Ovary (tissue), 3 donors: ENCODE data around the gene TSC22D4.

Source experiments
- POLR2A ChIP-seq: fragments of 450-650 bp; IDR thresholded peaks from one replicate; pipeline ENCODE4 v1.6.1; 2017; ENCODE audit warnings: antibody characterized with exemption, mild to moderate bottlenecking, moderate library complexity
- TF ChIP-seq, protein P1 (sequence below), 3 donors: fragments of 450-650 bp in 2 of 3; fragments of 200-600 bp in 1 of 3; IDR thresholded peaks; one replicate each; pipeline versions ENCODE4 v1.5.1 to v1.8.0; 2016 to 2022; ENCODE audit warnings: antibody characterized with exemption in 3 of 3, mild to moderate bottlenecking in 1 of 3
- donor health status: DM: no; HTN: no; CAD: no.

GRCh38 chr7:100431286-100431735 lies 47.7 kb downstream of the TSC22D4 start:
- TF ChIP-seq, protein P1, sequence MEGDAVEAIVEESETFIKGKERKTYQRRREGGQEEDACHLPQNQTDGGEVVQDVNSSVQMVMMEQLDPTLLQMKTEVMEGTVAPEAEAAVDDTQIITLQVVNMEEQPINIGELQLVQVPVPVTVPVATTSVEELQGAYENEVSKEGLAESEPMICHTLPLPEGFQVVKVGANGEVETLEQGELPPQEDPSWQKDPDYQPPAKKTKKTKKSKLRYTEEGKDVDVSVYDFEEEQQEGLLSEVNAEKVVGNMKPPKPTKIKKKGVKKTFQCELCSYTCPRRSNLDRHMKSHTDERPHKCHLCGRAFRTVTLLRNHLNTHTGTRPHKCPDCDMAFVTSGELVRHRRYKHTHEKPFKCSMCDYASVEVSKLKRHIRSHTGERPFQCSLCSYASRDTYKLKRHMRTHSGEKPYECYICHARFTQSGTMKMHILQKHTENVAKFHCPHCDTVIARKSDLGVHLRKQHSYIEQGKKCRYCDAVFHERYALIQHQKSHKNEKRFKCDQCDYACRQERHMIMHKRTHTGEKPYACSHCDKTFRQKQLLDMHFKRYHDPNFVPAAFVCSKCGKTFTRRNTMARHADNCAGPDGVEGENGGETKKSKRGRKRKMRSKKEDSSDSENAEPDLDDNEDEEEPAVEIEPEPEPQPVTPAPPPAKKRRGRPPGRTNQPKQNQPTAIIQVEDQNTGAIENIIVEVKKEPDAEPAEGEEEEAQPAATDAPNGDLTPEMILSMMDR (IDR thresholded peaks at IDR 0.05) = no peak
- no peak for TF ChIP-seq POLR2A
